H1 (cell line): ENCODE results near the gene SMAD6. TPM values are rescaled to one million over a fixed set of nuclear protein-coding genes. Genes with fewer than 3 reads are reported as not detected.

Experiments used
- EGR1 ChIP-seq: IDR thresholded peaks from 2 replicates; pipeline ENCODE4 v1.6.1; 2011; ENCODE audit warnings: low read depth, low read length, borderline replicate concordance
- EZH2 ChIP-seq: fragments of 200-600 bp; sonication (generic); IDR thresholded peaks from 2 replicates; pipeline ENCODE4 v1.7.1; 2012; ENCODE audit warnings: low read depth, mild to moderate bottlenecking, moderate library complexity, low read length, inconsistent platforms; ENCODE audit not compliant: severe bottlenecking
- GABPA ChIP-seq: IDR thresholded peaks from 2 replicates; pipeline ENCODE4 v1.6.1; 2011; ENCODE audit warnings: mild to moderate bottlenecking, low read length, moderate library complexity, borderline replicate concordance; ENCODE audit not compliant: insufficient read depth
- RNF2 ChIP-seq: fragments of 200-900, 300-1000 bp; sonication (generic); IDR thresholded peaks from 2 replicates; pipeline ENCODE4 v1.7.1; 2016; ENCODE audit warnings: borderline replicate concordance, low read depth, mild to moderate bottlenecking, antibody characterized with exemption, low read length; ENCODE audit not compliant: poor library complexity, severe bottlenecking; ENCODE audit errors: missing control alignments
- polyA plus RNA-seq, 7 experiments: library from polyadenylated mRNA; depleted of rRNA in 3 of 7; stranded (reverse) in 5 of 7; unstranded in 2 of 7; fragments of >200 nt in 5 of 7; fragments of 200-250 nt in 2 of 7; gene quantifications; 1 replicate in 5 of 7; 2 replicates in 1 of 7; 4 replicates in 1 of 7; pipeline versions ENCODE4 v1.2.1 to v1.2.3, GENCODE V29; 2011 to 2013; ENCODE audit warnings: missing spikeins in 2 of 7, mixed read lengths in 2 of 7
- total RNA-seq: library from RNA; stranded (reverse); fragmentation: NEBNext Ultra II Directional; extraction: Animal tissue kit (Norgen Biotek cat#: 25700); gene quantifications from 2 replicates; pipeline ENCODE4 v1.2.1, GENCODE V29; 2021

SMAD6 gene
- total and polyA plus RNA-seq, 2 of the 8 experiments (the other 6 are each of a cell fraction or from before 2014, with no cell fraction given) = 1.8 to 7.0 TPM

DNA sequence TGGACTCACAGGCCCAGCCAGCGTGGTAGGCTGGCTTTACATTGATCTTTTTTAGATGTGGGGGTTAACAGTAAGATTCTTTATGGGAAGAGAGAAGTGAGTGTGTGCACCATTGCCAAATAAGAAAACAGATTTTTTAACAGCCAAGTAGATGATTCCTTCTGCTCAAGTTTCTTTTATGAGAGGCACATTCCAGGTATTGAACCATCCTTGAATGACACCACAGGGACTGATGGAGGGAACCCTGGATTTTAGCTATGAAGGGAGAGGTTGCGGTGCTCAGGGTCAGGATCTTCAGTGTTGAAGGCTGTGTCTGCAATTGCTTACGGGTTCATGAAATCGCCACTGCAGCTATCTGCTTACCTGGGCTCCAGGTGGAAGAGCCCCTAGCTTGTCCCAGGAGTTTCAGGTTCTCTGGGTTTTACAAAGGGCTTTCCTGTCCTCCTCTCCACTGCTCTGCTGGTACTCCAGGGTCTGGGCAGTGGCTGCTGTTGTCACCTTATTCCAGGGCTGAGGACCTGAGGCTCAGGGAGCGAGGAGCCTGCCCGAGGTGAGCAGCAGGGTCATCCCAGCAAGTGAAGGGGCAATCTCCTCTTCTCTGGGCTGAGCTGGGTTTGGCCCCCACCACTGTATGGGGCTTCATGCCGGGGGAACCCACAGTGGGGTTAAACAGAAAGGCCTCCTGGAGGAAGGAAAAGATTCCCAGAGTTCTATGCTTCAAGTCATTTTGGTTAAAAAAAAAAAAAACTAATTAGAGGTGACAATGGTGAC lies 53.4 kb downstream of the SMAD6 start (continued):
- TF ChIP-seq GABPA (no peak), RNF2 (no peak), EZH2 (no peak), EGR1 (no peak)
